ENCODE measurements around the gene PAPPA2. TPM values are rescaled to one million over a fixed set of nuclear protein-coding genes. Genes with fewer than 3 reads are reported as not detected.

The PAPPA2 gene
- total and polyA plus RNA-seq, 2 donors (not counting 1 experiment from before 2014, with no cell fraction given), result 0.24 to 4.1 TPM

DNA sequence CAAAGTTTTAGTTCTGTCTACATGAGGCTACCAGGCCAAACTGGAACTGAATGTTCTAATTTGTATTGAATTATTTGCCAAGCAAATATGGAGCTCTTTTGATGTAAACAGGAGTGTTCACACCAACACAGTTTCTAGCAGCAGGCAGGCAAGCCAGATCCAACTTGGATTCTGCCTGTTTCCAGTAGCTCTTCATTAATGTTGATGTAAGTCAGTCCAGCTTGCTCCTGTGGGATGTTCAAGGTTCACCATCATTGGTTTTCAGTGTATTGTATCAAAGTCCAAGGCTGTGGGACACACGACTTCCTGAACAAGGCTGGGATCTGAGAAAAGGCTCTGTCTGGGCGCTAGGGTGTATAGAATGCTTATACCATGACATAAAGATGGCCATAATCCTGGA lies 68.1 kb downstream of the PAPPA2 start:
- Histone ChIP-seq H3K9ac (ENCODE audit: insufficient read depth, low read length) (no peak overlapping the region), H4K20me1 (ENCODE audit: control insufficient read depth, extremely low read depth, insufficient read depth, low read length) (no peaks in the 10 kb centered on the region), H3K27ac (ENCODE audit: insufficient read depth, low read length) (no peak overlapping the region), H3K4me1 (ENCODE audit: control insufficient read depth, extremely low read depth, insufficient read depth, low read length) (no peaks in the 10 kb centered on the region), H2AFZ (ENCODE audit: low read length) (no peak overlapping the region), H3K27me3 (ENCODE audit: control insufficient read depth, insufficient read depth, low read length) (no peaks in the 10 kb centered on the region), H3K36me3 (ENCODE audit: control insufficient read depth, insufficient read depth, low read length) (no peaks in the 10 kb centered on the region), H3K9me3 (ENCODE audit: control insufficient read depth, insufficient read depth, low read depth, low read length) (no peaks in the 10 kb centered on the region), H3K79me2 (ENCODE audit: control insufficient read depth, insufficient read depth, low read length) (no peaks in the 10 kb centered on the region), H3K4me3 (replicated peaks in 1 of 4; ENCODE audit: control extremely low read depth in 1 of 4, insufficient read depth in 1 of 4, low read depth in 3 of 4, low read length in 4 of 4) (no peak overlapping the region), H3K4me2 (ENCODE audit: extremely low read depth, insufficient read depth, low read length) (no peak overlapping the region)
- TF ChIP-seq, protein P1, sequence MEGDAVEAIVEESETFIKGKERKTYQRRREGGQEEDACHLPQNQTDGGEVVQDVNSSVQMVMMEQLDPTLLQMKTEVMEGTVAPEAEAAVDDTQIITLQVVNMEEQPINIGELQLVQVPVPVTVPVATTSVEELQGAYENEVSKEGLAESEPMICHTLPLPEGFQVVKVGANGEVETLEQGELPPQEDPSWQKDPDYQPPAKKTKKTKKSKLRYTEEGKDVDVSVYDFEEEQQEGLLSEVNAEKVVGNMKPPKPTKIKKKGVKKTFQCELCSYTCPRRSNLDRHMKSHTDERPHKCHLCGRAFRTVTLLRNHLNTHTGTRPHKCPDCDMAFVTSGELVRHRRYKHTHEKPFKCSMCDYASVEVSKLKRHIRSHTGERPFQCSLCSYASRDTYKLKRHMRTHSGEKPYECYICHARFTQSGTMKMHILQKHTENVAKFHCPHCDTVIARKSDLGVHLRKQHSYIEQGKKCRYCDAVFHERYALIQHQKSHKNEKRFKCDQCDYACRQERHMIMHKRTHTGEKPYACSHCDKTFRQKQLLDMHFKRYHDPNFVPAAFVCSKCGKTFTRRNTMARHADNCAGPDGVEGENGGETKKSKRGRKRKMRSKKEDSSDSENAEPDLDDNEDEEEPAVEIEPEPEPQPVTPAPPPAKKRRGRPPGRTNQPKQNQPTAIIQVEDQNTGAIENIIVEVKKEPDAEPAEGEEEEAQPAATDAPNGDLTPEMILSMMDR (conservative IDR thresholded peaks at IDR 0.05 in 1 of 2, IDR thresholded peaks at IDR 0.05 in 1 of 2; ENCODE audit: low read depth in 1 of 2, low read length in 2 of 2), result no peak
- no peak for TF ChIP-seq EZH2 (IDR thresholded peaks at IDR 0.05; ENCODE audit: low read length, missing control alignments)
- no peak for DNase-seq (ENCODE audit: low read depth in 2 of 2)

DNA sequence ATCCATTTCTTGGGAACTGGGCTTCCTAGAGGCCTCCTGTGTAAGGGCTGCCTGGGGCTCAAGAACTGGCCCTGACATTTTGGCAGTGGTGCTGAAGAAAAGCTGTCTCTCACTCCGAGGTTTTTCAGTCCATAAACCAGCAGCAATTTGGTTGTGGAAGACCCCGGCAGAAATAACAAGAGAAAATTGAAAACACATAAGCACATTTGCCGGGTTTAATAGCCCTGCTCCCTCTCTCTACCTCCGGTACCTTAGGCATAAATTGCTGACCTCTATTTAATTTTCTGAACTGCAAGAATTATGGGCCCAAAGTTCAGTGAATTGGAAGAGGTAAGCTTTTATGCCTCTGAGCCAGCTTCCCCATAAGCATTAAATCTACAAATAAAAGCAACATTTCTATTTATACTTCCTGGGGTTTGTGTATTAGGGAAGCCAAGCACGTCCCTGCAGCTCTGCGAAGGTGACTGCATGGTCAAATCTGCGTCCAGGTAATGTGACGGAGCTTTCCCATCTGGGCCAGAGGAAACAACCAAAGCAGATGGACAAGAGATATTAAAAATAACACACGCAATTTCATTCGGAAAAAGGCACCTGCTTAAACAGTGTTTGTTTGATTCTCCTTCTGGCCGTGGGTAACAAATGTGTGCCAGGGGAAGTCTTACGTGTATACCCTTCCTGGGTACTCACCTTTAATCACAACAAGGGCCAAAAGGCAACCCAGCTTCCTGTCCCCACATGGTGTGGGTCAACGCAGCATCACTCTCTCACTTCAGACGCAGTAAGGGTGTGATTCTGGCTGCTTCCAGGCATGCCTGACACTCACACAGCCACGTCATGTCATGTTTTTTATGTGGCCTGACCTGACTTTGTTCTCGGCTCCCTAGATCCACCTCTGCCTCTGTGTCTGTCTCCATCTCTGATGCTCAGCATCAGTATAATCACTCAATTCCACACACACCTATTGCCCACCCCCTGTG lies 69.2 kb downstream of the PAPPA2 start:
- H4K20me1 ChIP-seq (ENCODE audit: control insufficient read depth, extremely low read depth, insufficient read depth, low read length), result no peaks in the 10 kb centered on the region
- no peak overlapping the region for H3K4me3 ChIP-seq (replicated peaks in 1 of 4; ENCODE audit: control extremely low read depth in 1 of 4, insufficient read depth in 1 of 4, low read depth in 3 of 4, low read length in 4 of 4)
- TF ChIP-seq, protein P1 (conservative IDR thresholded peaks at IDR 0.05 in 1 of 2, IDR thresholded peaks at IDR 0.05 in 1 of 2; ENCODE audit: low read depth in 1 of 2, low read length in 2 of 2), result no peak
- no peak for TF ChIP-seq EZH2 (IDR thresholded peaks at IDR 0.05; ENCODE audit: low read length, missing control alignments)
- H3K27ac ChIP-seq (ENCODE audit: insufficient read depth, low read length), result no peak overlapping the region
- H3K36me3 ChIP-seq (ENCODE audit: control insufficient read depth, insufficient read depth, low read length), result no peaks in the 10 kb centered on the region
- H3K4me1 ChIP-seq (ENCODE audit: control insufficient read depth, extremely low read depth, insufficient read depth, low read length), result no peaks in the 10 kb centered on the region
- DNase-seq (ENCODE audit: low read depth in 2 of 2), result no peak
- H3K27me3 ChIP-seq (ENCODE audit: control insufficient read depth, insufficient read depth, low read length), result no peaks in the 10 kb centered on the region
- H3K9ac ChIP-seq (ENCODE audit: insufficient read depth, low read length), result no peak overlapping the region
- H3K79me2 ChIP-seq (ENCODE audit: control insufficient read depth, insufficient read depth, low read length), result no peaks in the 10 kb centered on the region
- no peaks in the 10 kb centered on the region for H3K9me3 ChIP-seq (ENCODE audit: control insufficient read depth, insufficient read depth, low read depth, low read length)
- H2AFZ ChIP-seq (ENCODE audit: low read length), result no peak overlapping the region
- no peak overlapping the region for H3K4me2 ChIP-seq (ENCODE audit: extremely low read depth, insufficient read depth, low read length)

DNA sequence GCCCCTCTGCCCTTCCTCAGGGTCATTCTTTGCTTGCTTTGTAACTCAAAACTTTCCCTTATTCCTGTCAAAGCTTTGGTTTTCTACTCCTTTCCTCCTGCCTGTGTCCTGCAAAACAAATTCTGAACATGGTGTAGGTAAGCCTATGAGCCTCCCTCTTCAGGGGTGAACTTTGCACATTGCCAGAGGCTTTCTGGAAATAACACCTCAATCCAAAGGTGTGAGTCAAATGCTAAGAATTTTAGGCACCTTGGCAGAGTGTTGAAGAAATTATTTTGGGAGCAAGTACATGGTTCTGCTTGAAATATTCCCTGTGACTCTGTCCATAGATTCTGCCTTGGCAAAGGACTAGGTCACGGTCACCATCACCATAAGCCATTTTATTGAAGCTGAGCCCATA lies 70.0 kb downstream of the PAPPA2 start:
- TF ChIP-seq, protein P1 (conservative IDR thresholded peaks at IDR 0.05 in 1 of 2, IDR thresholded peaks at IDR 0.05 in 1 of 2; ENCODE audit: low read depth in 1 of 2, low read length in 2 of 2), result no peak
- TF ChIP-seq EZH2 (IDR thresholded peaks at IDR 0.05; ENCODE audit: low read length, missing control alignments), result no peak
- H3K27ac ChIP-seq (ENCODE audit: insufficient read depth, low read length), result no peak overlapping the region
- no peak overlapping the region for H3K9ac ChIP-seq (ENCODE audit: insufficient read depth, low read length)

More for the DNA sequence above, 70.0 kb downstream of the PAPPA2 start:
- no peak overlapping the region for H3K4me3 ChIP-seq (replicated peaks in 1 of 4; ENCODE audit: control extremely low read depth in 1 of 4, insufficient read depth in 1 of 4, low read depth in 3 of 4, low read length in 4 of 4)
- H3K79me2 ChIP-seq (ENCODE audit: control insufficient read depth, insufficient read depth, low read length), result no peaks in the 10 kb centered on the region
- no peak for DNase-seq (ENCODE audit: low read depth in 2 of 2)
- H3K27me3 ChIP-seq (ENCODE audit: control insufficient read depth, insufficient read depth, low read length), result no peaks in the 10 kb centered on the region
- no peaks in the 10 kb centered on the region for H3K4me1 ChIP-seq (ENCODE audit: control insufficient read depth, extremely low read depth, insufficient read depth, low read length)
- H2AFZ ChIP-seq (ENCODE audit: low read length), result no peak overlapping the region
- H4K20me1 ChIP-seq (ENCODE audit: control insufficient read depth, extremely low read depth, insufficient read depth, low read length), result no peaks in the 10 kb centered on the region
- no peaks in the 10 kb centered on the region for H3K36me3 ChIP-seq (ENCODE audit: control insufficient read depth, insufficient read depth, low read length)
- no peak overlapping the region for H3K4me2 ChIP-seq (ENCODE audit: extremely low read depth, insufficient read depth, low read length)
- H3K9me3 ChIP-seq (ENCODE audit: control insufficient read depth, insufficient read depth, low read depth, low read length), result no peaks in the 10 kb centered on the region

All from fibroblast of lung (primary cell).